Frontal cortex (tissue), 4 donors: ENCODE data around the gene TRPM1. TPM values are rescaled to one million over a fixed set of nuclear protein-coding genes. Genes with fewer than 3 reads are reported as not detected.
"Not testable (repeated sequence)": the region's sequence is repeated elsewhere in the genome, so short reads cannot be mapped to it uniquely, and the experiment has no call there.

Experiments
- DNase-seq, 2 donors: peaks; one replicate each; pipeline ENCODE4 v3.0.0; 2012; ENCODE audit warnings: low spot score in 2 of 2
- FAIRE-seq: peaks from 2 replicates; lab custom pipeline; 2012; peaks lifted over from hg19 to GRCh38; lab: Jason Lieb, UNC
- total RNA-seq: library from RNA; depleted of rRNA; stranded (reverse); fragments of >200 nt; gene quantifications from one replicate; pipeline ENCODE4 v1.2.3, GENCODE V29; 2014
- donor health status: control.
- donor health status: control.
- donor health status: control.

Gene TRPM1
- total RNA-seq, 1 donor from 2014 or later = not detected

- DNase-seq = no peak
- FAIRE-seq = no peak
Measured at GRCh38 chr15:31127596-31128261, 26.2 kb upstream of the TRPM1 start.

DNA sequence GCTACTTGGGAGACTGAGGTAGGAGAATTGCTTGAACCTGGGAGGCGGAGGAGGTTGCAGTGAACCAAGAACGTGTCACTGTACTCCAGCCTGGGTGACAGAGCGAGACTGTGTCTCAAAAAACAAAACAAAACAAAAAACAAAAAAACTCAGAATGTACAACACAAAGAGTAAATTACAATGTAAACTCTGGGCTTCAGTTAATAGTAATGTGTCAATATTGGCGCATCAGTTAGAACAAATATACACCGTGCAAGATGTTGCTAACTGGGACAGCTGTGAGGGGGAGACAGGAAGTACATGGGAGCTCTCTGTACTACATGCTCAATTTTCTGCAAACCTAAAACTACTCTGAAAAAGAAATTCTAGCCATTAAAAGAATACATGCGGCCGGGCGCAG lies 23.5 kb upstream of the TRPM1 start:
- DNase-seq (no peak), FAIRE-seq (no peak)

DNA sequence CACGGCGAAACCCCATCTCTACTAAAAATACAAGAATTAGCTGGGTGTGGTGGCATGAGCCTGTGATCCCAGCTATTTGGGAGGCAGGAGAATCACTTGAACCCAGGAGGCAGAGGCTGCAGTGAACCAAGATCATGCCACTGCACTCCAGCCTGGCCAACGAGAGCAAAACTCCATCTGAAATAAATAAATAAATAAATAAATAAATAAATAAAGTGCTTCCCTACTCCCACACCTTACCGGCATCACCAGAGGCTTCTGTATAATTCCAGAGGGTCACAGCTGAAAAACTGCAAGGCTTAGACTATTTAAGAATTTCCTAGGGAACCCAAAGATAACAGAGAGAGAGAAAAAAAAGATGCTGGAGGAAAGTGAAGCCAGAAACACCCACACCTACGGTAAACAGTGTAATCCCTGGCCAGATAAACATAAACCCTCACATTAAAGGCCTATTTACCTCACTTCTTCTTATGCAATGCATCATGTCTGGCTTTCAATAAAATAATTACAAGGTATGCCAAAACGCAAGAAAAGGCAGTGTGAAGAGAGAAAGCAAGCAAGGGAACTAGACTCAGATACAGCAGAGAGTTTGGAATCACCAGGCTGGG lies 15.0 kb upstream of the TRPM1 start:
- no peak for FAIRE-seq
- DNase-seq = no peak

- no peak for FAIRE-seq
Measured at GRCh38 chr15:31111091-31111647, 9.6 kb upstream of the TRPM1 start.

DNA sequence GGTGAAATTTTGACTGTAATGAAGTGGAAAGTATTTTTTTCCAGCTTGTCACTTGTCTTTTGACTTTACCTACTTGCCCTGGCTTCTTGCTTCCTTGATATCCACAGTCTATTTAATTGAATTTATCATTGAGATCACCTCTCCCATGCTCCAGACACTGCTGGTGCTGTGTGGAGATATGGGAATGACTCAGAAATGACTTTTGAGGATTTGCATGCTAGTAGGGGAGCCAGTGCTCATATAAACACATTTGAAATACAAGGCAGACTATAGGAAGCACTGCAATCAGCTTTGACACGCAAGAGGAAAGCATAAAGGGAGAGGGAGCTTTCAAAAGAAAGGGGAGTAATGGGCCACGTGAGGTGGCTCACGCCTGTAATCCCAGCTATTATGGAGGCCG lies 7.3 kb upstream of the TRPM1 start:
- DNase-seq (no peak), FAIRE-seq (no peak)

More at GRCh38 chr15:31111091-31111647, 9.6 kb upstream of the TRPM1 start:
- DNase-seq = no peak

DNA sequence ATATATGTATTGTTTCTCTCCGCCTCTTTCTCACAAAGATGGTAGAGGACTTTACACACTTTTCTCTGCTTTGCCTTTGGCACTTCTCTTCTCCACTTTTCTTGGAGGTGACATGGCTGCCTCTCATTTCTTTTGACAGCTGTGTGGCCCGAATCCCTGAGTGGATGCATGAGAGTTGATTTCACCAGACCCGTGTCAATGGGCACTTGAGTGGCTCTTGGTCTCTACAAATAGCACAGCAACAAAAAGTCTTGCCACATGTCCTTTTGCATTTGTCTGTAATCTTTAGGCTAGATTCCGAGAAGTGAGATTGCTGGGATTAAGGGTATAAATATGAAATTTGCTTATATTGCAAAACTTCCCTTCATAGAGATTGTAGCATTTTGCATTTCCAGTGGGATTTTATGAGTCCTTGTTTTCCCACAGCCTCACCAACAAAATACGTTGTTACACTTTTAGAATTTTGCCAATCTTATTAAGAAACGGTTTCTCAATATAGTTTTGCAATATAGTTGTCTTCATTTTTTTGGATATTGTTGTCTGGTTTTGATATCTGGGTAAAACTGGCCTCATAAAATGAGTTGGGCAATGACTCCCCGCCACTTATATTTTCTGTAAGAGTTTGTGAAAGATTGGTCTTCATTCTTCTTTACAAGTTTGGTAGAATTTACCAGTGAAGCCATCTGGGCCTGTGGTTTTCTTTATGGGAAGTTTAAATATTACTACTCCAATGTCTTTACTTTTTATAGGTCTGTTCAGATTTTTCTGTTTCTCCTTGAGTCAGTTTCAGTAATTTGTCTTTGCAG lies 5.2 kb upstream of the TRPM1 start:
- no peak for DNase-seq
- no peak for FAIRE-seq

- DNase-seq (no peak), FAIRE-seq (no peak)
Measured at GRCh38 chr15:31104003-31104402, 2.5 kb upstream of the TRPM1 start.

DNA sequence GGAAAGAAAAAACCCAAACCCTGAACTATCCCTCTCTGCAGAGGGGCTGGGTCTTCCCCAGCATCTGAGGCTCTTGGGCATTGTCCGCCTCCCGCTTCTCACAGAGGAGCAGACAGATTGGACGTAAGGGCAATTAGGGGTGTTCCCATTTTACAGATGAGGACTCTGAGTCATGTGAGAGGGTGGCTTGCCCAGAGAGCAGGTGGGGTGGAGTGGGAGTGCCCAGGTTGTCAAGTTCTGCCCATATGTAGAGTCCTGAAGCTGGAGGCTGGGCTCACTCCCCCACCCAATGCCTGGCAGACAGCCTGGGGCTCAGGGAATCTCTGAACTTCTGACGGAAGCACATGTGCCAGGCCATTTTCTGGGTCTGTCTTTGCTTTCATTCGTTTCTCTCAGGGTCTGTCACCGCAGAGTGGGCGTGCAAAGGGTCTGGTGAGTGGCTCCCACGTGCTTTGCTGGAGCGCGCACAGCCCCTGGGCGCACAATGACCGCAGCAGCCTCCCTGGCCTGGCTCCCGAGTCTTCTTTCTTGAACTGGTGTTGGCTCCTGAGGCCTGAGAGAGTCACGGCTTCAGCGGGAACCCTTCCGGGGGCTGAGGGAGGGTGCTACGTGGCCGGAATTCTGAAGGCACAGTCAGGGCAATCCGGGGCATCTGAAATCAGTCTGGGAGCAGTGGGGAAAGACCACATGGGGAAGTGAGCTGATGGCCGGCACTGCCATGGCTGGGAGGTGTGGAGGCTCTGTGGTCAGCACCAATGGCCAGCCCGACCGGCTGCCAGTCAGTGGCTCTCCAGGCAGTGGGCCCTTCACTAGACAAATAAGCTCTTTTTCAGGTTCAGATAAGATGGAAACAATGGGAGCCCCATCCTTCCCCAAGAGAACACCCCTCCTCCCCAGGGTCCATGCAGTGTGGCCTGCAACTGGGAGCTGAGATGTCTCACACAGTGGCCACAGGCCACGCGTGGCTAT lies 1.1 kb upstream of the TRPM1 start:
- no peak for DNase-seq
- FAIRE-seq = no peak

- no peak for FAIRE-seq
- no peak for DNase-seq
Measured at GRCh38 chr15:31102039-31102321, 455 bp upstream of the TRPM1 start.

DNA sequence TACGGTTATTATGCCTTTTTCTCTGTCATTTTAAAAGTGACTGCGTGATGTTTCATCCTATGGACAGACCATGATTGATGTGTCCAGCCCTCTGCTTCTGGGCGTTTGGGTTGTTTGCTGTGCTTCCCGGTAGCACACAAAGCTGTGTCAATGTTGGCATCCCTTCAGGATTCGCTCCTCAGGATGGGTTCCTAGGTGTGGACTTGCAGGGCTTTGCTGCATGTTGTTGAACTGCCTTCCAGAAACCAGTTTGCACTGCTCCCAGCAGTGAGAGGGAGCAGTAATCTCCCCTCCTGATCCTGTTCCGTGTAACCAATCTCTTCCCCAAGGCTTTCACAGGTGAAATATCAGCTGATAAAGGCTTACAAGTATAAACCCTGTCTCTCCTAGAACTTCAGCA lies 787 bp downstream of the TRPM1 start:
- DNase-seq = no peak
- FAIRE-seq = no peak

DNA sequence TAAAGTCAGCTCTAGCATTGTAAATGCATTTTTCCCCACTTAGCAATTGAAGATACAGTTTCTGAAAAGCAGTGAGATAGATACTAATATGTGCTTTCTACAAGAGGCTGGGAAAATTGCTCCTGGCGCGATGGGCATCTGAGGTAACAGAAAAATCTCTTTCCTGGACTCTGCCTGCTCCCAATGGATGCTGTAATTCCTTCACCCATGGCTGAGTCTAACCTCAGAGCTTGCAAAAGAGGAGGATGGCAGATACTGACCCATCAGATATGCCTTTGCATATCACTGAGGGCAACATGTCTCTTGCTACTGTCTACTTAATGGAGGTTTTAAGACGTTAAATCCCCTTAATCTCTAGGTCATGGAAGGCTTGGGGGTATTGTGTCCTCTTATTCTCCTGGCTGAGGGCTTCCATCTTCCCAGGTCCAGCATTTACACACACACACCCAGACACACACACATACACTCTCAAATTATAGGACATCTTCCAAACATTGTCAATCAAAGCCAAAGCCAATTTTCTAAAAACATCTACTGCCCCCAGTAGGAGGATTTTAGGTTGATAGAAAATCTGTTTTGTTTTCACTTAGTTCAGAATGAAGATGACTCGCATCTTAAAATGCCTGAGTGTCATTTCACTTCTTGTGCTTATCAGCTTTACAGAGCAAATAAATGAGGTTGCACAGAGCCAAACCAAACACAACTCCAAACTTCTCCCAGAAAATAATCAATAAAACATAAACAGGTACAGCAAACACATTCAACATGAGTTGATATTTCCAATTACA lies 2.4 kb downstream of the TRPM1 start:
- DNase-seq = no peak
- no peak for FAIRE-seq

- no peak for DNase-seq
- FAIRE-seq = no peak
Measured at GRCh38 chr15:31098491-31098917, 3.0 kb downstream of the TRPM1 start.

DNA sequence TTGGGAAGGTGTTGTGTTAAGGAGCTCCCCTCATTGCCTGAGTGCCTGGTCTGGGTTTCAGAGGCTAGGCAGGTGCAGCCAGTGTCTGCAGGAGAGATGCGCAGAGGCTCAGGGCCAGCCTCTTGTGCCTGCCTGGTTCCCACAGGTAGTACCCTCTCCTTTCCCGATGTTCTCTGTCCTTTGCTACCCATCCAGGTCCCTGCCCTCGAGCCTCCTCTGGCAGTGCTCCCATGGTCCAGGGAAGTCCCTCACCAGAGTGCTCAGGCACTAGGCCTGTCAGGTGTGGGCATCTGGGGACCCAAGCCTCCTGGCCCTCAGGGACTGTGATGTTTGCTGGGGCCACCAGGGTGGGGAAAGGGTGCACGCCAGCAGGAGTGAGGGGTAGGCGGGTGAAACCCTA lies 5.0 kb downstream of the TRPM1 start:
- DNase-seq (no peak), FAIRE-seq (no peak)

- no peak for FAIRE-seq
- no peak for DNase-seq
Measured at GRCh38 chr15:31091481-31091880, 10.0 kb downstream of the TRPM1 start.

DNA sequence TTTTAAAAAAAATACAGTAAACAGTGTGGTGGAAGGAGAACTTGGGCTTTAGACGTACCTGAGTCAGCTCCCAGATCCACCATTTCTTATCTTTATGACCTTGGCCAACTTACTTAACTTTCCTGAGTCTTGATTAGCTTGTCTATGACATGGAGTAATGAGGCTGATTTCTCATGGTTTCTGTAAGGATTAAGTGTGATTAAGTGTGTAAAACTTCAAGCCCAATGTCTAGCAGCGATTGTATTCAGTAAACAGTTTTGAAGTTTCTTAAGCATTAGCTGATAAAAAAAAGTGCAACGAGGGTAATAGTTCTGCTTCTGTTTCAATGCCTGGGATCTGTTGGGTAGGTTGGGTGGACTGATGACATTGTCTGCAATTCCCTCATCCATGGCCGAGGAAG lies 10.8 kb downstream of the TRPM1 start:
- DNase-seq (no peak), FAIRE-seq (no peak)

GRCh38 chr15:31089368-31090047 lies 12.0 kb downstream of the TRPM1 start:
- DNase-seq (no peak), FAIRE-seq (no peak)

DNA sequence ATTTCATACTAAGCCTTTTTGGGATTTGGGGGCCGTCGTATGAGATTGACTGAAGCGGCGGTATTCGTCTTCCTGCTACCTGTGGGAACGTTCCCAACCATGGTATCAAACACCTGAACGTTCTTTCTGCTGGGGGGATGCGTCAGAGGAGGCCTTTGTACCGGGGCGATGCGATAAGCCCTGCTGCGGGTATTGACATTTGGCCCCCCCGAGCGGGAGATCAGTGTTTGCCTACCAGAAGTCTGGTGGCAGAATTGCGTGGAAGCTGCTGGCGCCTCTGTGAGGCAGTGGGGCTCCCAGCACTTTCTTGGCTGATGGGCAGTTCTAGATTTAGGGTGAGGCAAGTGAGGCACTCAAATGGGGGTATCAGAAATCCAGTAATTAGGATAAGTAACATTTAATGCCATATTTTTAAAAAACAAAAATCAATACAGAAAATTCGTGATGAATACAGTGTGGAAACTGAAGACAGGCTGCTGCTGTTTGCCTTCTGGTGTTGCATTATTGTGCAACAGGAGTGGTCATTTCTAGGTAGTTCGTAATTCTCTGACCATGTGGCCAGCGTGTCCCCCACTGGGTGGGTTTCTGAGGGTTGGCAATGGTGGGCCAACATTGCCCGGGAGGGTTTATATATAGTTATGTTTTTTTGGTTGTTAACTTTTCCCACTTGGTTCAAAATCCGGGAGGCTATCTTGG lies 12.7 kb downstream of the TRPM1 start:
- FAIRE-seq = no peak
- DNase-seq = no peak

- not testable (repeated sequence) for DNase-seq, FAIRE-seq
Measured at GRCh38 chr15:31088041-31088440, 13.5 kb downstream of the TRPM1 start.
